HEK293T (cell line): ENCODE measurements around the gene SLC37A1.

Source experiments
- BHLHE40 ChIP-seq: fragments of 450-650 bp; IDR thresholded peaks from 2 replicates; pipeline ENCODE4 v1.6.1; 2016; ENCODE audit warnings: mild to moderate bottlenecking, moderate library complexity, borderline replicate concordance
- SUZ12 ChIP-seq: fragments of 450-650 bp; IDR thresholded peaks from 2 replicates; pipeline ENCODE4 v1.6.1; 2016; ENCODE audit warnings: mild to moderate bottlenecking
- ZNF384 ChIP-seq: fragments of 450-650 bp; IDR thresholded peaks from 2 replicates; pipeline ENCODE4 v1.6.1; 2016

GRCh38 chr21:42496120-42496838 lies 17.4 kb upstream of the SLC37A1 start, which contains the start of gene RSPH1:
- no peak for TF ChIP-seq ZNF384
- no peak for TF ChIP-seq SUZ12
- no peak for TF ChIP-seq BHLHE40
